H1 (cell line): ENCODE results near the gene RFXAP. TPM values are rescaled to one million over a fixed set of nuclear protein-coding genes. Genes with fewer than 3 reads are reported as not detected.

Experiments used
- CTCF ChIA-PET: fragments of 300-600 bp; sonication (Branson Sonifier 250); formaldehyde crosslinking; loops from one replicate; lab custom pipeline; 2021; ENCODE audit not compliant: partially characterized antibody; lab: Charles Lee
- POLR2A ChIA-PET: fragments of 300-600 bp; sonication (Branson Sonifier 250); formaldehyde crosslinking; loops from one replicate; lab custom pipeline; 2021; ENCODE audit warnings: inconsistent platforms; ENCODE audit not compliant: partially characterized antibody; lab: Charles Lee
- DNase-seq, 2 experiments: peaks; one replicate each; pipeline versions ENCODE4 v3.0.0 to v3.0.0-alpha.2; 2010 to 2022; ENCODE audit warnings: low spot score in 2 of 2, low read depth in 1 of 2, mixed read lengths in 1 of 2
- FAIRE-seq: peaks from 2 replicates; lab custom pipeline; 2011; peaks lifted over from hg19 to GRCh38; lab: Jason Lieb, UNC
- H2AFZ ChIP-seq: 2 replicates; pipeline ENCODE4 v1.8.1; 2012; ENCODE audit warnings: low read length, inconsistent platforms
- H2AK5ac ChIP-seq: 2 replicates; pipeline ENCODE4 v1.6.1; 2013; ENCODE audit warnings: low read depth, low read length
- H2BK120ac ChIP-seq: replicated peaks from 2 replicates; pipeline ENCODE3; 2013; ENCODE audit warnings: low read depth, low read length, inconsistent platforms
- H2BK12ac ChIP-seq: 2 replicates; pipeline ENCODE4 v1.6.1; 2013; ENCODE audit warnings: low read depth, low read length
- H2BK15ac ChIP-seq: 2 replicates; pipeline ENCODE4 v1.6.1; 2013; ENCODE audit warnings: low read length
- H2BK20ac ChIP-seq: 2 replicates; pipeline ENCODE4 v1.6.1; 2013; ENCODE audit warnings: low read length
- H2BK5ac ChIP-seq: 2 replicates; pipeline ENCODE4 v1.6.1; 2013; ENCODE audit warnings: low read depth, low read length
- H3K14ac ChIP-seq: 2 replicates; pipeline ENCODE4 v1.6.1; 2013; ENCODE audit warnings: inconsistent platforms; ENCODE audit not compliant: insufficient read length
- H3K18ac ChIP-seq: 2 replicates; pipeline ENCODE4 v1.6.1; 2013; ENCODE audit warnings: low read length; ENCODE audit errors: extremely low read depth
- H3K23ac ChIP-seq: 2 replicates; pipeline ENCODE4 v1.6.1; 2013; ENCODE audit warnings: inconsistent platforms; ENCODE audit not compliant: insufficient read length
- H3K23me2 ChIP-seq: 2 replicates; pipeline ENCODE4 v1.6.1; 2013; ENCODE audit warnings: low read depth, low read length
- H3K27ac ChIP-seq: 2 replicates; pipeline ENCODE4 v1.6.1; 2011; ENCODE audit warnings: low read depth, low read length, inconsistent platforms
- H3K27me3 ChIP-seq, 4 experiments: replicated peaks in 1 of 4; 1 replicate in 1 of 4; 2 replicates in 3 of 4; pipeline versions ENCODE4 v1.6.1 to v1.8.1; 2011 to 2013; ENCODE audit warnings: low read length in 3 of 4, mild to moderate bottlenecking in 3 of 4, inconsistent platforms in 2 of 4, mixed read lengths in 2 of 4, moderate library complexity in 1 of 4; ENCODE audit not compliant: control insufficient read depth in 3 of 4, insufficient read depth in 3 of 4; ENCODE audit errors: extremely low read depth in 1 of 4
- H3K36me3 ChIP-seq, 4 experiments: 2 replicates each; pipeline versions ENCODE4 v1.6.1 to v1.8.1; 2011 to 2013; ENCODE audit warnings: mild to moderate bottlenecking in 4 of 4, low read length in 3 of 4, moderate library complexity in 2 of 4, control low read depth in 1 of 4, inconsistent platforms in 1 of 4; ENCODE audit not compliant: insufficient read depth in 4 of 4, control insufficient read depth in 2 of 4
- H3K4ac ChIP-seq: replicated peaks from 2 replicates; pipeline ENCODE3; 2013; ENCODE audit warnings: low read length, low read depth, mixed read lengths, inconsistent platforms; ENCODE audit not compliant: insufficient read length
- H3K4me1 ChIP-seq, 4 experiments: replicated peaks in 1 of 4; 1 replicate in 1 of 4; 2 replicates in 3 of 4; pipeline versions ENCODE4 v1.6.1 to v1.8.1; 2011 to 2013; ENCODE audit warnings: low read length in 3 of 4, inconsistent platforms in 2 of 4, mixed read lengths in 1 of 4; ENCODE audit not compliant: insufficient read depth in 4 of 4, control insufficient read depth in 3 of 4
- H3K4me2 ChIP-seq, 2 experiments: 2 replicates each; pipeline versions ENCODE4 v1.6.1 to v1.8.1; 2011 to 2013; ENCODE audit warnings: low read depth in 2 of 2, low read length in 2 of 2, control low read depth in 1 of 2, inconsistent platforms in 1 of 2, mild to moderate bottlenecking in 1 of 2; ENCODE audit not compliant: insufficient read depth in 1 of 2
- H3K4me3 ChIP-seq, 4 experiments: fragments of 200-600, 300-600 bp in 1 of 4; sonication (generic), shearing (Covaris generic), sonication (Bioruptor Twin) in 1 of 4; 2 replicates each; pipeline versions ENCODE4 v1.5.1 to v1.8.1; 2011 to 2016; ENCODE audit warnings: low read length in 4 of 4, low read depth in 3 of 4, control low read depth in 2 of 4, inconsistent platforms in 2 of 4, mild to moderate bottlenecking in 2 of 4, mixed read lengths in 1 of 4, moderate library complexity in 1 of 4; ENCODE audit not compliant: insufficient read depth in 2 of 4; ENCODE audit errors: extremely low read depth in 1 of 4
- H3K56ac ChIP-seq: replicated peaks from 2 replicates; pipeline ENCODE3; 2013; ENCODE audit warnings: low read depth, mild to moderate bottlenecking, mixed read lengths, low read length, inconsistent platforms; ENCODE audit not compliant: insufficient read length
- H3K79me1 ChIP-seq: 2 replicates; pipeline ENCODE4 v1.6.1; 2013; ENCODE audit warnings: low read depth, low read length, control low read depth
- H3K79me2 ChIP-seq, 2 experiments: 2 replicates each; pipeline versions ENCODE4 v1.6.1 to v1.8.1; 2012 to 2013; ENCODE audit warnings: low read length in 2 of 2, mild to moderate bottlenecking in 2 of 2, inconsistent platforms in 1 of 2; ENCODE audit not compliant: insufficient read depth in 2 of 2, control insufficient read depth in 1 of 2
- H3K9ac ChIP-seq, 4 experiments: replicated peaks in 1 of 4; 1 replicate in 1 of 4; 2 replicates in 3 of 4; pipeline versions ENCODE4 v1.6.1 to v1.8.1; 2011 to 2013; ENCODE audit warnings: low read depth in 3 of 4, low read length in 3 of 4, control low read depth in 2 of 4, mild to moderate bottlenecking in 2 of 4, moderate library complexity in 2 of 4, inconsistent platforms in 1 of 4; ENCODE audit errors: extremely low read depth in 1 of 4
- H3K9me3 ChIP-seq, 2 experiments: 2 replicates each; pipeline versions ENCODE4 v1.6.1 to v1.8.1; 2012 to 2013; ENCODE audit warnings: mild to moderate bottlenecking in 2 of 2, moderate library complexity in 2 of 2, control low read depth in 1 of 2, inconsistent platforms in 1 of 2, low read depth in 1 of 2, low read length in 1 of 2, mixed read lengths in 1 of 2; ENCODE audit not compliant: insufficient read depth in 2 of 2
- H4K20me1 ChIP-seq, 2 experiments: replicated peaks in 1 of 2; 2 replicates each; pipeline versions ENCODE3 to v1.8.1; 2011 to 2013; ENCODE audit warnings: inconsistent platforms in 2 of 2, low read length in 2 of 2, mild to moderate bottlenecking in 1 of 2; ENCODE audit not compliant: insufficient read depth in 2 of 2, control insufficient read depth in 1 of 2
- H4K5ac ChIP-seq: 2 replicates; pipeline ENCODE4 v1.6.1; 2013; ENCODE audit warnings: low read length, low read depth, mixed read lengths, inconsistent platforms; ENCODE audit not compliant: insufficient read length
- H4K8ac ChIP-seq: 2 replicates; pipeline ENCODE4 v1.8.0; 2013; ENCODE audit warnings: mild to moderate bottlenecking, moderate library complexity, low read length, inconsistent platforms; ENCODE audit not compliant: insufficient read depth; ENCODE audit errors: extremely low read depth
- H4K91ac ChIP-seq: replicated peaks from 2 replicates; pipeline ENCODE3; 2013; ENCODE audit warnings: low read length, mixed read lengths, inconsistent platforms; ENCODE audit not compliant: insufficient read length
- CEBPB ChIP-seq: IDR thresholded peaks from 2 replicates; pipeline ENCODE4 v1.6.1; 2012; ENCODE audit warnings: low read depth, low read length
- CREB1 ChIP-seq: IDR thresholded peaks from 2 replicates; pipeline ENCODE4 v1.6.1; 2012; ENCODE audit warnings: inconsistent platforms
- HDAC2 ChIP-seq, 2 experiments: fragments of 300-600 bp in 1 of 2; sonication (generic) in 1 of 2; IDR thresholded peaks; 2 replicates each; pipeline ENCODE4 v1.6.1; 2011 to 2012; ENCODE audit warnings: low read depth in 2 of 2, low read length in 2 of 2, mild to moderate bottlenecking in 2 of 2, moderate library complexity in 2 of 2, borderline replicate concordance in 1 of 2, inconsistent platforms in 1 of 2
- HDAC6 ChIP-seq: IDR thresholded peaks from one replicate; pipeline ENCODE4 v1.7.1; 2012; ENCODE audit warnings: low read depth, mild to moderate bottlenecking, inconsistent platforms, low read length, moderate library complexity
- KDM5A ChIP-seq: fragments of 200-600 bp; IDR thresholded peaks from 2 replicates; pipeline ENCODE4 v1.7.1; 2012; ENCODE audit warnings: mild to moderate bottlenecking, low read length, inconsistent platforms, mixed read lengths
- NANOG ChIP-seq: IDR thresholded peaks from 2 replicates; pipeline ENCODE4 v1.6.1; 2011; ENCODE audit warnings: low read length, low read depth, mild to moderate bottlenecking, inconsistent platforms; ENCODE audit not compliant: insufficient read depth, poor library complexity, severe bottlenecking
- POLR2AphosphoS5 ChIP-seq: IDR thresholded peaks from 2 replicates; pipeline ENCODE4 v1.6.1; 2011; ENCODE audit warnings: low read depth, low read length
- SIRT6 ChIP-seq: IDR thresholded peaks from one replicate; pipeline ENCODE4 v1.7.1; 2012; ENCODE audit warnings: low read length, inconsistent platforms
- SP2 ChIP-seq: IDR thresholded peaks from 2 replicates; pipeline ENCODE4 v1.6.1; 2012; ENCODE audit warnings: mild to moderate bottlenecking, low read length, inconsistent platforms
- SRF ChIP-seq: IDR thresholded peaks from 2 replicates; pipeline ENCODE4 v1.6.1; 2011; ENCODE audit warnings: mild to moderate bottlenecking, low read depth, low read length, moderate library complexity
- TAF1 ChIP-seq: IDR thresholded peaks from 2 replicates; pipeline ENCODE4 v1.6.1; 2011; ENCODE audit warnings: mild to moderate bottlenecking, low read depth, low read length
- TBP ChIP-seq: IDR thresholded peaks from 2 replicates; pipeline ENCODE4 v1.6.1; 2011; ENCODE audit warnings: low read depth, low read length, improper control_type of control experiment
- TCF12 ChIP-seq: IDR thresholded peaks from 2 replicates; pipeline ENCODE4 v1.6.1; 2011; ENCODE audit warnings: low read depth, mild to moderate bottlenecking, low read length
- WGBS, 2 experiments: shearing (Covaris generic) in 1 of 2; methylation state at CpG; one replicate each; pipeline versions ENCODE4 v1.1.6 to v1.1.7; 2013 to 2015; ENCODE audit warnings: low lambda C conversion rate in 2 of 2, mixed read lengths in 2 of 2, inconsistent platforms in 1 of 2, low coverage in 1 of 2, missing lambda C conversion rate in 1 of 2; ENCODE audit not compliant: insufficient replicate concordance in 2 of 2, insufficient coverage in 1 of 2, insufficient read length in 1 of 2; ENCODE audit errors: extremely low coverage in 1 of 2, missing lambda C conversion rate in 1 of 2; 5-methylcytosine and 5-hydroxymethylcytosine counted together
- polyA plus RNA-seq, 7 experiments: library from polyadenylated mRNA; depleted of rRNA in 3 of 7; stranded (reverse) in 5 of 7; unstranded in 2 of 7; fragments of >200 nt in 5 of 7; fragments of 200-250 nt in 2 of 7; gene quantifications; 1 replicate in 5 of 7; 2 replicates in 1 of 7; 4 replicates in 1 of 7; pipeline versions ENCODE4 v1.2.1 to v1.2.3, GENCODE V29; 2011 to 2013; ENCODE audit warnings: missing spikeins in 2 of 7, mixed read lengths in 2 of 7
- total RNA-seq: library from RNA; stranded (reverse); fragmentation: NEBNext Ultra II Directional; extraction: Animal tissue kit (Norgen Biotek cat#: 25700); gene quantifications from 2 replicates; pipeline ENCODE4 v1.2.1, GENCODE V29; 2021

The RFXAP gene
- total and polyA plus RNA-seq, 2 of the 8 experiments (the other 6 are each of a cell fraction or from before 2014, with no cell fraction given): 5.2 to 11.5 TPM

DNA sequence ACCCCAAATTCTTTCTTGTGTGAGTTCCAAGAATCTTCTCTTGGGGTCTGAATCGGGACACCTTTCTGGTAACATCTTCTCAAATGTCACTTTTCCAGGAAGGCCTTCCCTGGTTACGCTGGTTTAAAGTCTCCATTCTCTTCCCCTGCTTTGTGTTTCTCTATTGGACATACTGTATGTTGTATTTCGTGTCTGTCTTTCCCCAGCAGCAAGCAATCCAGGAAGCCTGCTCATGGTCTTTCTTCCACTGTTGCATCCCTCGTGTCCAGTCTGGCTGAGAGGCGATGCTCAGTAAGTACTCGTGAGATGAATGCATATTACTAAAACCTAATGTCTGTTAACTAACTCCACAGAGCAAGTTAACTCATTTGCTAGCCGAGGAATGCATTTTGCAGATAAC, 43.7 kb downstream of the RFXAP start:
- no peak overlapping the region for H2BK5ac ChIP-seq
- H3K9me3 ChIP-seq: no peaks in the 10 kb centered on the region
- H2AFZ ChIP-seq: no peak overlapping the region
- H3K79me2 ChIP-seq: no peaks in the 10 kb centered on the region
- no peak overlapping the region for H2BK15ac ChIP-seq
- no peaks in the 10 kb centered on the region for H3K27me3 ChIP-seq
- H4K8ac ChIP-seq: no peak overlapping the region
- H3K4me1 ChIP-seq: peaks cover 0 to 7% (median 2%) of the 10 kb centered on the region in 4 experiments; a peak in 2 of 7 replicates
- H4K20me1 ChIP-seq: no peaks in the 10 kb centered on the region
- TF ChIP-seq TAF1 (no peak), SRF (no peak), CEBPB (no peak), POLR2AphosphoS5 (no peak), NANOG (no peak), SP2 (no peak), SIRT6 (no peak), KDM5A (no peak), HDAC6 (no peak), CREB1 (no peak), TBP (no peak), HDAC2 (IDR thresholded peaks at IDR 0.05; ENCODE audit: borderline replicate concordance in 1 of 2, low read depth in 2 of 2, low read length in 2 of 2) (no peak), TCF12 (no peak)
- H2BK12ac ChIP-seq: no peak overlapping the region
- H3K27ac ChIP-seq: no peak overlapping the region
- H3K18ac ChIP-seq: no peak overlapping the region
- no peak overlapping the region for H3K9ac ChIP-seq
- WGBS, 2 experiments: 88% methylated on average over 7 of the region's 7 CpGs; no CpG with 5 or more reads in 1 of the 2 experiments
- no peak overlapping the region for H2AK5ac ChIP-seq
- H3K56ac ChIP-seq: no peak overlapping the region
- H3K79me1 ChIP-seq: no peaks in the 10 kb centered on the region
- H2BK120ac ChIP-seq: no peak overlapping the region
- CTCF ChIA-PET: interaction anchor here (0.8 to 4.0 kb wide), 4 partner anchors 17 to 119 kb away, joined by 3 to 21 read pairs (median 3); no protein-coding TSS in a partner anchor
- no peak overlapping the region for H3K4me2 ChIP-seq
- H3K4ac ChIP-seq: no peak overlapping the region
- H3K36me3 ChIP-seq: no peaks in the 10 kb centered on the region
- H3K23ac ChIP-seq: no peak overlapping the region
- H2BK20ac ChIP-seq: no peak overlapping the region
- no peak overlapping the region for H4K91ac ChIP-seq
- no peak overlapping the region for H3K14ac ChIP-seq
- H3K4me3 ChIP-seq: no peak overlapping the region
- FAIRE-seq (no peak), DNase-seq (no peak)
- POLR2A ChIA-PET: interaction anchor here (0.6 kb wide), 1 partner anchor 765 kb away, joined by 3 read pairs; no protein-coding TSS in a partner anchor
- no peaks in the 10 kb centered on the region for H3K23me2 ChIP-seq
- H4K5ac ChIP-seq: no peak overlapping the region
